ENCODE results near the gene UBE2D4. TPM values are rescaled to one million over a fixed set of nuclear protein-coding genes. Genes with fewer than 3 reads are reported as not detected.

Gene UBE2D4
- total and polyA plus RNA-seq, 9 of the 15 experiments (the other 6 are each of a cell fraction or from before 2014, with no cell fraction given) = 3.3 to 16.2 (median 7.5) TPM

DNA sequence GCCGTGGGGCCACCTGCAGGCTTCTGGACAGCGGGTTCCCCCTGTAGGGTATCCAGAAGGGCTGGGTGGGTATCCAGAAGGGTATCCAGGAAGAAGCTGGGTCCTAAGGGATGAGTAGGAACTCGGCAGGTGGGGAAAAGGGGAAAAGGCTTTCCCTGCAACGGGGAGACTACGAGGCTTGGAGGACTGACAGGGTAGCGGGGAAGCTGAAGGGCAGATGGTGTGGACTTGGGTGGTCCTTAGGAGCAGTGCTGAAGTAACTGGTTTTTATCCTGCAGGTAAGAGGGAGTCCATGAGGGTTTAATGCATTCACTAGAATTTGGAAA, 525 bp downstream of the UBE2D4 start (continued):
- TF ChIP-seq SFPQ (IDR thresholded peaks at IDR 0.05; ENCODE audit: low read depth, low read length) (no peak), HNRNPH1 (optimal IDR thresholded peaks at IDR 0.05; ENCODE audit: low read depth, low read length) (no peak), ZNF24 (IDR thresholded peaks at IDR 0.05) (no peak), HOXB6 (CRISPR knock-in tag; IDR thresholded peaks at IDR 0.05; ENCODE audit: borderline replicate concordance) (no peak), SREBF1 (IDR thresholded peaks at IDR 0.05; ENCODE audit: borderline replicate concordance, low read depth, low read length) (no peak), ZNF780A (CRISPR knock-in tag; IDR thresholded peaks at IDR 0.05) (no peak), POU5F1 (IDR thresholded peaks at IDR 0.05; ENCODE audit: borderline replicate concordance, low read depth, low read length, partially characterized antibody) (no peak), ZNF217 (CRISPR knock-in tag; IDR thresholded peaks at IDR 0.05) (peak; percentile 11; the same call in 1 of the 2 replicates), HSF4 (CRISPR knock-in tag; IDR thresholded peaks at IDR 0.05; ENCODE audit: borderline replicate concordance) (no peak), ZNF134 (CRISPR knock-in tag; conservative IDR thresholded peaks at IDR 0.05) (no peak), ELF1 (tag; IDR thresholded peaks at IDR 0.05) (no peak), HMGN3 (IDR thresholded peaks at IDR 0.05; ENCODE audit: borderline replicate concordance, extremely low read depth, insufficient read length, low read depth, low read length) (no peak), ZBTB9 (CRISPR knock-in tag; IDR thresholded peaks at IDR 0.05) (no peak), XRCC3 (IDR thresholded peaks at IDR 0.05) (no peak), CAMTA2 (CRISPR knock-in tag; conservative IDR thresholded peaks at IDR 0.05) (no peak), KLF6 (CRISPR knock-in tag; IDR thresholded peaks at IDR 0.05; ENCODE audit: borderline replicate concordance) (no peak), ZNF75A (CRISPR knock-in tag; IDR thresholded peaks at IDR 0.05) (no peak)
- TF ChIP-seq, protein P1, sequence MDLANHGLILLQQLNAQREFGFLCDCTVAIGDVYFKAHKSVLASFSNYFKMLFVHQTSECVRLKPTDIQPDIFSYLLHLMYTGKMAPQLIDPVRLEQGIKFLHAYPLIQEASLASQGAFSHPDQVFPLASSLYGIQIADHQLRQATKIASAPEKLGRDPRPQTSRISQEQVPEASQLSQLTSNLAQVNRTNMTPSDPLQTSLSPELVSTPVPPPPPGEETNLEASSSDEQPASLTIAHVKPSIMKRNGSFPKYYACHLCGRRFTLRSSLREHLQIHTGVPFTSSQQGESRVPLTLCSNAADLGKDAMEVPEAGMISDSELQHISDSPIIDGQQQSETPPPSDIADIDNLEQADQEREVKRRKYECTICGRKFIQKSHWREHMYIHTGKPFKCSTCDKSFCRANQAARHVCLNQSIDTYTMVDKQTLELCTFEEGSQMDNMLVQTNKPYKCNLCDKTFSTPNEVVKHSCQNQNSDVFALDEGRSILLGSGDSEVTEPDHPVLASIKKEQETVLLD (IDR thresholded peaks at IDR 0.05) = no peak
- TF ChIP-seq, protein P2, sequence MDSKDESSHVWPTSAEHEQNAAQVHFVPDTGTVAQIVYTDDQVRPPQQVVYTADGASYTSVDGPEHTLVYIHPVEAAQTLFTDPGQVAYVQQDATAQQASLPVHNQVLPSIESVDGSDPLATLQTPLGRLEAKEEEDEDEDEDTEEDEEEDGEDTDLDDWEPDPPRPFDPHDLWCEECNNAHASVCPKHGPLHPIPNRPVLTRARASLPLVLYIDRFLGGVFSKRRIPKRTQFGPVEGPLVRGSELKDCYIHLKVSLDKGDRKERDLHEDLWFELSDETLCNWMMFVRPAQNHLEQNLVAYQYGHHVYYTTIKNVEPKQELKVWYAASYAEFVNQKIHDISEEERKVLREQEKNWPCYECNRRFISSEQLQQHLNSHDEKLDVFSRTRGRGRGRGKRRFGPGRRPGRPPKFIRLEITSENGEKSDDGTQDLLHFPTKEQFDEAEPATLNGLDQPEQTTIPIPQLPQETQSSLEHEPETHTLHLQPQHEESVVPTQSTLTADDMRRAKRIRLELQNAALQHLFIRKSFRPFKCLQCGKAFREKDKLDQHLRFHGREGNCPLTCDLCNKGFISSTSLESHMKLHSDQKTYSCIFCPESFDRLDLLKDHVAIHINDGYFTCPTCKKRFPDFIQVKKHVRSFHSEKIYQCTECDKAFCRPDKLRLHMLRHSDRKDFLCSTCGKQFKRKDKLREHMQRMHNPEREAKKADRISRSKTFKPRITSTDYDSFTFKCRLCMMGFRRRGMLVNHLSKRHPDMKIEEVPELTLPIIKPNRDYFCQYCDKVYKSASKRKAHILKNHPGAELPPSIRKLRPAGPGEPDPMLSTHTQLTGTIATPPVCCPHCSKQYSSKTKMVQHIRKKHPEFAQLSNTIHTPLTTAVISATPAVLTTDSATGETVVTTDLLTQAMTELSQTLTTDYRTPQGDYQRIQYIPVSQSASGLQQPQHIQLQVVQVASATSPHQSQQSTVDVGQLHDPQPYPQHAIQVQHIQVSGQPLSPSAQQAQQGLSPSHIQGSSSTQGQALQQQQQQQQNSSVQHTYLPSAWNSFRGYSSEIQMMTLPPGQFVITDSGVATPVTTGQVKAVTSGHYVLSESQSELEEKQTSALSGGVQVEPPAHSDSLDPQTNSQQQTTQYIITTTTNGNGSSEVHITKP (IDR thresholded peaks at IDR 0.05; ENCODE audit: partially characterized antibody) = no peak
- TF ChIP-seq, protein P3, sequence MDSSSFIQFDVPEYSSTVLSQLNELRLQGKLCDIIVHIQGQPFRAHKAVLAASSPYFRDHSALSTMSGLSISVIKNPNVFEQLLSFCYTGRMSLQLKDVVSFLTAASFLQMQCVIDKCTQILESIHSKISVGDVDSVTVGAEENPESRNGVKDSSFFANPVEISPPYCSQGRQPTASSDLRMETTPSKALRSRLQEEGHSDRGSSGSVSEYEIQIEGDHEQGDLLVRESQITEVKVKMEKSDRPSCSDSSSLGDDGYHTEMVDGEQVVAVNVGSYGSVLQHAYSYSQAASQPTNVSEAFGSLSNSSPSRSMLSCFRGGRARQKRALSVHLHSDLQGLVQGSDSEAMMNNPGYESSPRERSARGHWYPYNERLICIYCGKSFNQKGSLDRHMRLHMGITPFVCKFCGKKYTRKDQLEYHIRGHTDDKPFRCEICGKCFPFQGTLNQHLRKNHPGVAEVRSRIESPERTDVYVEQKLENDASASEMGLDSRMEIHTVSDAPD (CRISPR knock-in tag; IDR thresholded peaks at IDR 0.05) = no peak
